Measurements from ENCODE around the gene HADH. TPM values are rescaled to one million over a fixed set of nuclear protein-coding genes. Genes with fewer than 3 reads are reported as not detected.

Gene HADH
- total RNA-seq, 1 donor from 2014 or later: 44.1 TPM

- Mint-ChIP-seq H3K9me3 (ENCODE audit: low read depth) (no peaks in the 10 kb centered on the region), H3K27me3 (peaks cover 2% of the 10 kb centered on the region), H3K4me3 (ENCODE audit: low read depth) (no peak overlapping the region), H3K4me1 (ENCODE audit: low read depth) (peaks cover 4% of the 10 kb centered on the region), H3K36me3 (ENCODE audit: insufficient read depth) (no peaks in the 10 kb centered on the region), H3K27ac (no peak overlapping the region)
- DNase-seq (ENCODE audit: low spot score, unreplicated experiment): no peak
- TF ChIP-seq, protein P1, sequence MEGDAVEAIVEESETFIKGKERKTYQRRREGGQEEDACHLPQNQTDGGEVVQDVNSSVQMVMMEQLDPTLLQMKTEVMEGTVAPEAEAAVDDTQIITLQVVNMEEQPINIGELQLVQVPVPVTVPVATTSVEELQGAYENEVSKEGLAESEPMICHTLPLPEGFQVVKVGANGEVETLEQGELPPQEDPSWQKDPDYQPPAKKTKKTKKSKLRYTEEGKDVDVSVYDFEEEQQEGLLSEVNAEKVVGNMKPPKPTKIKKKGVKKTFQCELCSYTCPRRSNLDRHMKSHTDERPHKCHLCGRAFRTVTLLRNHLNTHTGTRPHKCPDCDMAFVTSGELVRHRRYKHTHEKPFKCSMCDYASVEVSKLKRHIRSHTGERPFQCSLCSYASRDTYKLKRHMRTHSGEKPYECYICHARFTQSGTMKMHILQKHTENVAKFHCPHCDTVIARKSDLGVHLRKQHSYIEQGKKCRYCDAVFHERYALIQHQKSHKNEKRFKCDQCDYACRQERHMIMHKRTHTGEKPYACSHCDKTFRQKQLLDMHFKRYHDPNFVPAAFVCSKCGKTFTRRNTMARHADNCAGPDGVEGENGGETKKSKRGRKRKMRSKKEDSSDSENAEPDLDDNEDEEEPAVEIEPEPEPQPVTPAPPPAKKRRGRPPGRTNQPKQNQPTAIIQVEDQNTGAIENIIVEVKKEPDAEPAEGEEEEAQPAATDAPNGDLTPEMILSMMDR (IDR thresholded peaks at IDR 0.05; ENCODE audit: unreplicated experiment): no peak
Observed at GRCh38 chr4:108072300-108072699, 82.6 kb downstream of the HADH start.

- H3K4me3 Mint-ChIP-seq (ENCODE audit: low read depth): no peak overlapping the region
Observed at GRCh38 chr4:108078024-108078733, 88.5 kb downstream of the HADH start.

GRCh38 chr4:108080747-108081146 is 91.1 kb downstream of the HADH start:
- H3K4me3 Mint-ChIP-seq (ENCODE audit: low read depth): no peak overlapping the region

More at GRCh38 chr4:108078024-108078733, 88.5 kb downstream of the HADH start:
- Mint-ChIP-seq H3K27me3 (peaks cover 16% of the 10 kb centered on the region), H3K9me3 (ENCODE audit: low read depth) (no peaks in the 10 kb centered on the region), H3K36me3 (ENCODE audit: insufficient read depth) (no peaks in the 10 kb centered on the region), H3K27ac (no peak overlapping the region), H3K4me1 (ENCODE audit: low read depth) (no peaks in the 10 kb centered on the region)
- TF ChIP-seq, protein P1 (IDR thresholded peaks at IDR 0.05; ENCODE audit: unreplicated experiment): no peak
- no peak for DNase-seq (ENCODE audit: low spot score, unreplicated experiment)

GRCh38 chr4:108081256-108081655 is 91.6 kb downstream of the HADH start:
- no peak for DNase-seq (ENCODE audit: low spot score, unreplicated experiment)
- H3K27me3 Mint-ChIP-seq: peaks cover 14% of the 10 kb centered on the region
- no peaks in the 10 kb centered on the region for H3K4me1 Mint-ChIP-seq (ENCODE audit: low read depth)
- no peak overlapping the region for H3K4me3 Mint-ChIP-seq (ENCODE audit: low read depth)
- TF ChIP-seq, protein P1 (IDR thresholded peaks at IDR 0.05; ENCODE audit: unreplicated experiment): no peak
- no peak overlapping the region for H3K27ac Mint-ChIP-seq
- H3K9me3 Mint-ChIP-seq (ENCODE audit: low read depth): no peaks in the 10 kb centered on the region
- no peaks in the 10 kb centered on the region for H3K36me3 Mint-ChIP-seq (ENCODE audit: insufficient read depth)

More at GRCh38 chr4:108080747-108081146, 91.1 kb downstream of the HADH start:
- H3K4me1 Mint-ChIP-seq (ENCODE audit: low read depth): no peaks in the 10 kb centered on the region
- peaks cover 14% of the 10 kb centered on the region for H3K27me3 Mint-ChIP-seq
- H3K36me3 Mint-ChIP-seq (ENCODE audit: insufficient read depth): no peaks in the 10 kb centered on the region
- DNase-seq (ENCODE audit: low spot score, unreplicated experiment): no peak
- H3K27ac Mint-ChIP-seq: no peak overlapping the region
- TF ChIP-seq, protein P1 (IDR thresholded peaks at IDR 0.05; ENCODE audit: unreplicated experiment): no peak
- no peaks in the 10 kb centered on the region for H3K9me3 Mint-ChIP-seq (ENCODE audit: low read depth)

Other genes starting within 250 kb of the HADH start
- 6.9 and 10.7 TPM in 2 replicates for gene SGMS2, start 165.0 kb upstream of the HADH start, total RNA-seq
- gene CYP2U1, start 58.3 kb upstream of the HADH start, total RNA-seq: 5.2 and 6.1 TPM in 2 replicates
- gene LEF1, start 179.0 kb downstream of the HADH start, total RNA-seq: 2.1 and 3.2 TPM in 2 replicates

Data from progenitor cell of endocrine pancreas (in vitro differentiated cells).